Measurements from ENCODE around the gene MAGI2. TPM values are rescaled to one million over a fixed set of nuclear protein-coding genes. Genes with fewer than 3 reads are reported as not detected.

The MAGI2 gene
- total and polyA plus RNA-seq, 4 donors = 0.37 to 4.1 (median 1.4) TPM

- H3K4me3 ChIP-seq (ENCODE audit: low read depth in 1 of 3, low read length in 3 of 3) = no peak overlapping the region
- TF ChIP-seq HNF4G (IDR thresholded peaks at IDR 0.05) (no peak), CTCF (IDR thresholded peaks at IDR 0.05; ENCODE audit: low read depth, low read length, missing input control) (no peak), FOXA1 (IDR thresholded peaks at IDR 0.05) (no peak), NR2F2 (IDR thresholded peaks at IDR 0.05) (no peak), REST (IDR thresholded peaks at IDR 0.05) (no peak), EGR1 (IDR thresholded peaks at IDR 0.05; ENCODE audit: low read depth in 2 of 2) (no peak), HNF4A (conservative IDR thresholded peaks at IDR 0.05) (no peak), JUND (IDR thresholded peaks at IDR 0.05) (no peak), RAD21 (IDR thresholded peaks at IDR 0.05) (no peak), FOXA2 (IDR thresholded peaks at IDR 0.05) (no peak)
- TF ChIP-seq, protein P1, sequence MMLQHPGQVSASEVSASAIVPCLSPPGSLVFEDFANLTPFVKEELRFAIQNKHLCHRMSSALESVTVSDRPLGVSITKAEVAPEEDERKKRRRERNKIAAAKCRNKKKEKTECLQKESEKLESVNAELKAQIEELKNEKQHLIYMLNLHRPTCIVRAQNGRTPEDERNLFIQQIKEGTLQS (IDR thresholded peaks at IDR 0.05) = no peak
- no peaks in the 10 kb centered on the region for H3K27me3 ChIP-seq (ENCODE audit: control insufficient read depth in 4 of 4, insufficient read depth in 4 of 4, low read length in 3 of 4)
- H3K9me3 ChIP-seq (ENCODE audit: control insufficient read depth in 4 of 4, low read length in 3 of 4) = peaks cover 0 to 3% (median 1%) of the 10 kb centered on the region in 4 donors
- WGBS = 88% methylated on average over 1 of the region's 1 CpG
- H3K4me1 ChIP-seq (ENCODE audit: control insufficient read depth in 4 of 4, insufficient read depth in 4 of 4, low read length in 3 of 4) = peaks cover 0 to 4% (median 0%) of the 10 kb centered on the region in 4 donors
- H3K9ac ChIP-seq (ENCODE audit: low read depth in 1 of 2, low read length in 2 of 2) = no peak overlapping the region
- DNase-seq (ENCODE audit: low spot score) = no peak
- H3K27ac ChIP-seq (ENCODE audit: low read depth in 1 of 2, low read length in 2 of 2) = no peak overlapping the region
- H3K36me3 ChIP-seq (ENCODE audit: control insufficient read depth in 4 of 4, insufficient read depth in 3 of 4, low read depth in 1 of 4, low read length in 3 of 4) = no peaks in the 10 kb centered on the region
These were observed 212.0 kb downstream of the MAGI2 start for GRCh38 chr7:79241288-79242060.

GRCh38 chr7:79240413-79240812 lies 213.1 kb downstream of the MAGI2 start:
- Histone ChIP-seq H3K4me3 (ENCODE audit: low read depth in 1 of 3, low read length in 3 of 3) (no peak overlapping the region), H3K4me1 (ENCODE audit: control insufficient read depth in 4 of 4, insufficient read depth in 4 of 4, low read length in 3 of 4) (no peaks in the 10 kb centered on the region), H3K9me3 (ENCODE audit: control insufficient read depth in 4 of 4, low read length in 3 of 4) (peaks cover 0 to 3% (median 1%) of the 10 kb centered on the region in 4 donors), H3K27ac (ENCODE audit: low read depth in 1 of 2, low read length in 2 of 2) (no peak overlapping the region), H3K36me3 (ENCODE audit: control insufficient read depth in 4 of 4, insufficient read depth in 3 of 4, low read depth in 1 of 4, low read length in 3 of 4) (no peaks in the 10 kb centered on the region), H3K27me3 (ENCODE audit: control insufficient read depth in 4 of 4, insufficient read depth in 4 of 4, low read length in 3 of 4) (no peaks in the 10 kb centered on the region), H3K9ac (ENCODE audit: low read depth in 1 of 2, low read length in 2 of 2) (no peak overlapping the region)
- TF ChIP-seq, protein P1 (IDR thresholded peaks at IDR 0.05) = no peak
- TF ChIP-seq RAD21 (IDR thresholded peaks at IDR 0.05) (no peak), GABPA (IDR thresholded peaks at IDR 0.05 in 1 of 2, conservative IDR thresholded peaks at IDR 0.05 in 1 of 2) (no peak), FOXA2 (IDR thresholded peaks at IDR 0.05) (no peak), YY1 (IDR thresholded peaks at IDR 0.05) (no peak), RXRA (IDR thresholded peaks at IDR 0.05) (no peak)
- WGBS = 94% methylated on average over 2 of the region's 2 CpGs
- no peak for DNase-seq (ENCODE audit: low spot score)

Data from liver (tissue), 9 donors.